Nephron (organoid): ENCODE results near the gene UBR1.

ENCODE experiments used
- H3K27ac Mint-ChIP-seq, 3 experiments: 2 replicates each; pipeline ENCODE4 v1.8.0; 2020; ENCODE audit warnings: mixed read lengths in 3 of 3, mild to moderate bottlenecking in 2 of 3, moderate library complexity in 1 of 3
- H3K27me3 Mint-ChIP-seq: 2 replicates; pipeline ENCODE4 v1.8.0; 2021; ENCODE audit warnings: low read depth, mild to moderate bottlenecking, moderate library complexity, mixed read lengths
- H3K36me3 Mint-ChIP-seq: 2 replicates; pipeline ENCODE4 v1.8.0; 2020; ENCODE audit warnings: low read depth, mixed read lengths
- H3K4me1 Mint-ChIP-seq: 2 replicates; pipeline ENCODE4 v1.8.0; 2020; ENCODE audit warnings: mixed read lengths
- H3K4me3 Mint-ChIP-seq, 3 experiments: 2 replicates each; pipeline ENCODE4 v1.8.0; 2020; ENCODE audit warnings: mild to moderate bottlenecking in 3 of 3, mixed read lengths in 3 of 3, moderate library complexity in 2 of 3
- H3K9me3 Mint-ChIP-seq: 2 replicates; pipeline ENCODE4 v1.8.0; 2020; ENCODE audit warnings: mixed read lengths
- TF ChIP-seq, protein P1 (sequence below), 3 experiments: fragments of 200-600 bp; sonication (generic); IDR thresholded peaks; one replicate each; pipeline ENCODE4 v1.5.0; 2021; ENCODE audit warnings: antibody characterized with exemption in 3 of 3; ENCODE audit not compliant: unreplicated experiment in 3 of 3

UBR1 gene

DNA sequence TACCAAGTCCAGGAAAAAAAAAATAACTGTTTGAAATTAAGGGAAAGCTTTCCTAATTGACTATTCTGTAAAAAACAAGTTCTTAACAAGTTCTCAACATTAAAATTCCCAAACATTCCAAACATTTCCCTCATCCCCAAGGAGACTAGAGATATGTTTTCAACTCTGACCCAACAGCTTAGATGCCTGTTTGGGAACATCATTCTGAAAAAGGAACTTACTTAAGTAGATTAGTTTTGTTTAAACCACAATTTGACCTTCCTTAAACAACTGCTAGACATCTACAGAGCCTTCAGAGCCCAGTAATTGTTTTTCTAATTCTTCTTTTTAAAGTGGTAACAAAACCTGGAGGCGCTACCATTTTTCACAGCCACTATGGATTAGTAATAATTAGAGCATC, 12.8 kb downstream of the UBR1 start:
- Mint-ChIP-seq H3K27ac (no peak overlapping the region), H3K9me3 (no peaks in the 10 kb centered on the region), H3K27me3 (no peaks in the 10 kb centered on the region), H3K4me1 (peaks cover 4% of the 10 kb centered on the region), H3K36me3 (peaks cover 53% of the 10 kb centered on the region), H3K4me3 (no peak overlapping the region)
- TF ChIP-seq, protein P1, sequence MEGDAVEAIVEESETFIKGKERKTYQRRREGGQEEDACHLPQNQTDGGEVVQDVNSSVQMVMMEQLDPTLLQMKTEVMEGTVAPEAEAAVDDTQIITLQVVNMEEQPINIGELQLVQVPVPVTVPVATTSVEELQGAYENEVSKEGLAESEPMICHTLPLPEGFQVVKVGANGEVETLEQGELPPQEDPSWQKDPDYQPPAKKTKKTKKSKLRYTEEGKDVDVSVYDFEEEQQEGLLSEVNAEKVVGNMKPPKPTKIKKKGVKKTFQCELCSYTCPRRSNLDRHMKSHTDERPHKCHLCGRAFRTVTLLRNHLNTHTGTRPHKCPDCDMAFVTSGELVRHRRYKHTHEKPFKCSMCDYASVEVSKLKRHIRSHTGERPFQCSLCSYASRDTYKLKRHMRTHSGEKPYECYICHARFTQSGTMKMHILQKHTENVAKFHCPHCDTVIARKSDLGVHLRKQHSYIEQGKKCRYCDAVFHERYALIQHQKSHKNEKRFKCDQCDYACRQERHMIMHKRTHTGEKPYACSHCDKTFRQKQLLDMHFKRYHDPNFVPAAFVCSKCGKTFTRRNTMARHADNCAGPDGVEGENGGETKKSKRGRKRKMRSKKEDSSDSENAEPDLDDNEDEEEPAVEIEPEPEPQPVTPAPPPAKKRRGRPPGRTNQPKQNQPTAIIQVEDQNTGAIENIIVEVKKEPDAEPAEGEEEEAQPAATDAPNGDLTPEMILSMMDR (IDR thresholded peaks at IDR 0.05; ENCODE audit: unreplicated experiment in 3 of 3), result no peak

DNA sequence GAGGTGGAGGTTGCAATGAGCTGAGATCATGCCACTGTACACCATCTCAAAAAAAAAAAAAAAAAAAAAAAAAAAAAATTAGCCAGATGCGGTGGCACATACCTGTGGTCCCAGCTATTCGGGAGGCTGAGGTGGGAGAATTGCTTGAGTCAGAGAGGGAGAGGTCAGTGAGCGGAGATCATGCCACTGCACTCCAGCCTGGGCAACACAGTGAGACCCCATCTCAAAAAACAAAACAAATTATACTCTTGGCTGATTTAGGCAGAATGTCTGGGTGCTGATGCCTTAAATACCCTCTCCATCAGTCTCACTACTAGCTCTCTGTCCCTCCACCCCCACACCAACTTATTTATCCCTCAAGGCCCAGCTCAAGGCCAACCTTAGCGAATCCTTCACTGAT, 14.0 kb downstream of the UBR1 start:
- no peaks in the 10 kb centered on the region for H3K27me3 Mint-ChIP-seq
- H3K36me3 Mint-ChIP-seq, result peaks cover 45% of the 10 kb centered on the region
- no peak overlapping the region for H3K27ac Mint-ChIP-seq

DNA sequence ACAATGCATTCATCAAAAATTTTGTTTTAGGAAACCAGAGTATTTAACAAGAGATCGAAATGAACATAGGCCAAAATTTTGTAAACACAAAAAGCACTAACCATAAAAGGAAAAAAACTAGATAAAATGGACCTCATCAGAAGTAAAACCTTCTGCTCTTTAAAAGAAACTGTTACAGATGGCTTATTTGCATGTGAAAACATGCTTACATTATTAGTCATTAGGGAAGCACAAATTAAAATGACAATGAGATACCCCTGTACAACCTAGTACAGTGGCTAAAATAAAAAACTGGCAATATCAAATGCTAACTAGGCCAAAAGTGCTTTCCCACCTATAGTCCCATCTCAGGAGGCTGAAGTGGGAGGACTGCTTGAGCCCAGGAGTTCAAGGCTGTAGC, 19.3 kb downstream of the UBR1 start:
- Mint-ChIP-seq H3K9me3 (no peaks in the 10 kb centered on the region), H3K36me3 (peaks cover 44% of the 10 kb centered on the region), H3K4me3 (no peak overlapping the region), H3K4me1 (no peaks in the 10 kb centered on the region), H3K27me3 (no peaks in the 10 kb centered on the region), H3K27ac (no peak overlapping the region)
- TF ChIP-seq, protein P1 (IDR thresholded peaks at IDR 0.05; ENCODE audit: unreplicated experiment in 3 of 3), result no peak

More for the DNA sequence above, 14.0 kb downstream of the UBR1 start:
- Mint-ChIP-seq H3K4me3 (no peak overlapping the region), H3K9me3 (no peaks in the 10 kb centered on the region), H3K4me1 (peaks cover 4% of the 10 kb centered on the region)
- TF ChIP-seq, protein P1 (IDR thresholded peaks at IDR 0.05; ENCODE audit: unreplicated experiment in 3 of 3), result no peak

DNA sequence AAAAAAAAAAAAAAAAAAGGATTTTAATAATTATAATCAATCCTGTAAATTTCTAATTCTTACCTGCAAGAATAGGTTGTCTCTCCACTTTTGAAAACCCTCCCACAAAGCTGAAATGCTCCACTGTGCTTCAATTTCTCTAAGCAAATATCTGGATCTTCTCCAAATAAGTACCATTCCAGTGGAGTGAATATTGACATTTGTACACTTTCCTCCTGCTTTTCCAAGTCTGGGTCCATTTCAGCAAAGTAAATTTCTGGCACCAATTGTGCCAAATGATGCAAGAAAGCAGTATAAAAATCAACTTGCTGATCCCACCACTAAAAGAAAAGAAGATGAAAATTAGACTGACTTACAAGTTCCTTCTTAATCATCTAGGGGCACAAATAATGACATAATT, 19.9 kb downstream of the UBR1 start:
- no peak overlapping the region for H3K4me3 Mint-ChIP-seq
- H3K27ac Mint-ChIP-seq, result no peak overlapping the region
- H3K36me3 Mint-ChIP-seq, result peaks cover 47% of the 10 kb centered on the region
- H3K9me3 Mint-ChIP-seq, result no peaks in the 10 kb centered on the region
- TF ChIP-seq, protein P1 (IDR thresholded peaks at IDR 0.05; ENCODE audit: unreplicated experiment in 3 of 3), result no peak
- H3K4me1 Mint-ChIP-seq, result no peaks in the 10 kb centered on the region
- H3K27me3 Mint-ChIP-seq, result no peaks in the 10 kb centered on the region

DNA sequence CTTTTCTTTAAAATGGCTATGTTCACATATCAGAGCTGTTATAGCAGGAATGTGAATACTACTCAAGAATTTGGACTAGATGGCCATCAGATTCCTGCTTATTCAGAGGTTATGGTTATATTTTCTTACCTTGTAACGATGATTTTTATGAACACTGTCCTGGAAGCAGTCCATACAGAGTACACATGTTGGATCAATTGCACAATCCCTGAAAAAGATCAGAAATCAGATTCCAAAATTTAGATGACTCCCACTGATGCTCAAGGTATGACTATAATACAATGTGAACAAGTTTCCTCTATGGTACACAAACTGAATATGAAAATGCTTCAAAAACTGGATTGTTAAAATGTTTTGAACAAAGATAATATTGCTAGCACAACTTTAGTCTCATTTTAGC, 23.3 kb downstream of the UBR1 start:
- Mint-ChIP-seq H3K9me3 (no peaks in the 10 kb centered on the region), H3K27ac (no peak overlapping the region), H3K4me3 (no peak overlapping the region), H3K4me1 (no peaks in the 10 kb centered on the region), H3K36me3 (peaks cover 63% of the 10 kb centered on the region), H3K27me3 (no peaks in the 10 kb centered on the region)
- TF ChIP-seq, protein P1 (IDR thresholded peaks at IDR 0.05; ENCODE audit: unreplicated experiment in 3 of 3), result no peak

DNA sequence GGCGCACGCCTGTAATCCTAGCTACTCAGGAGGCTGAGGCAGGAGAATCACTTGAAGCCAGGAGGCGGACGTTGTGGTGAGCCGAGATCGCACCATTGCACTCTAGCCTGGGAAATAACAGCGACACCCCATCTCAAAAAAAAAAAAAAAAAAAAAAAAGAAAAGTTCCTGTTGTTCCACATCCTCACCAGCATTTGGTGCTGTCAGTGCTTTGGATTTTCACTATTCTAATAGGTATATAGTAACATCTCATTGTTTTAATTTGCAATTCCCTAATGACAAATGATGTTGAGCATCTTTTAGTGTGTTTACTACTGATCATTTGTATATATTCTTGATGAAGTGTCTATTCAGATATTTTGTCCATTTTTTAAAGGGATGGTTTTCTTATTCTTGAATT, 24.6 kb downstream of the UBR1 start:
- H3K27me3 Mint-ChIP-seq, result no peaks in the 10 kb centered on the region
- no peaks in the 10 kb centered on the region for H3K9me3 Mint-ChIP-seq
- H3K36me3 Mint-ChIP-seq, result peaks cover 56% of the 10 kb centered on the region
- H3K4me1 Mint-ChIP-seq, result no peaks in the 10 kb centered on the region
- H3K4me3 Mint-ChIP-seq, result no peak overlapping the region
- TF ChIP-seq, protein P1 (IDR thresholded peaks at IDR 0.05; ENCODE audit: unreplicated experiment in 3 of 3), result no peak
- no peak overlapping the region for H3K27ac Mint-ChIP-seq
